Limb (tissue), 2 donors: ENCODE data around the gene POU6F2.
A peak's percentile ranks its signal among the peaks of the same experiment; 100 is the strongest.
"Not testable (repeated sequence)": the region's sequence is repeated elsewhere in the genome, so short reads cannot be mapped to it uniquely, and the experiment has no call there.

Source experiments
- DNase-seq, 2 donors: peaks; one replicate each; pipeline ENCODE4 v3.0.0-alpha.2; 2016; ENCODE audit errors: extremely low spot score in 2 of 2

The POU6F2 gene

GRCh38 chr7:38978491-38978890, 782 bp downstream of the POU6F2 start:
- no peak for DNase-seq

GRCh38 chr7:38992203-38992602, 14.5 kb downstream of the POU6F2 start:
- no peak for DNase-seq

GRCh38 chr7:39001595-39001994, 23.9 kb downstream of the POU6F2 start:
- no peak for DNase-seq

- DNase-seq = no peak
These were observed 25.0 kb downstream of the POU6F2 start for GRCh38 chr7:39002755-39003154.

GRCh38 chr7:39005036-39005435, 27.3 kb downstream of the POU6F2 start:
- no peak for DNase-seq

- no peak for DNase-seq
These were observed 27.8 kb downstream of the POU6F2 start for GRCh38 chr7:39005461-39005860.

- DNase-seq = not testable (repeated sequence)
These were observed 35.6 kb downstream of the POU6F2 start for GRCh38 chr7:39013049-39013939.

GRCh38 chr7:39016609-39017008, 38.9 kb downstream of the POU6F2 start:
- DNase-seq = no peak

GRCh38 chr7:39017369-39017915, 39.7 kb downstream of the POU6F2 start:
- DNase-seq = no peak

- no peak for DNase-seq
These were observed 45.1 kb downstream of the POU6F2 start for GRCh38 chr7:39022796-39023195.

GRCh38 chr7:39027491-39027890, 49.8 kb downstream of the POU6F2 start:
- DNase-seq = no peak

GRCh38 chr7:39033885-39034624, 56.3 kb downstream of the POU6F2 start:
- DNase-seq = no peak

- DNase-seq = no peak
These were observed 57.4 kb downstream of the POU6F2 start for GRCh38 chr7:39035156-39035555.

- no peak for DNase-seq
These were observed 58.2 kb downstream of the POU6F2 start for GRCh38 chr7:39035903-39036302.

- no peak for DNase-seq
These were observed 65.0 kb downstream of the POU6F2 start for GRCh38 chr7:39042670-39043069.

- DNase-seq = no peak
These were observed 65.8 kb downstream of the POU6F2 start for GRCh38 chr7:39043531-39043930.

GRCh38 chr7:39044489-39044888, 66.8 kb downstream of the POU6F2 start:
- no peak for DNase-seq

- DNase-seq = peak in 1 of 2 donors; percentile 10
These were observed 67.5 kb downstream of the POU6F2 start for GRCh38 chr7:39045231-39045630.

- DNase-seq = no peak
These were observed 73.6 kb downstream of the POU6F2 start for GRCh38 chr7:39051279-39051678.

- no peak for DNase-seq
These were observed 74.0 kb downstream of the POU6F2 start for GRCh38 chr7:39051707-39052106.

- no peak for DNase-seq
These were observed 77.0 kb downstream of the POU6F2 start for GRCh38 chr7:39054731-39055130.

- DNase-seq = no peak
These were observed 78.4 kb downstream of the POU6F2 start for GRCh38 chr7:39056153-39056552.
